Endothelial cell of umbilical vein (primary cell): ENCODE data around the gene CEP78. TPM values are rescaled to one million over a fixed set of nuclear protein-coding genes. Genes with fewer than 3 reads are reported as not detected.

Source experiments
- BruUV-seq: library from RNA; stranded (reverse); fragments of 400-500 nt; replicated peaks from 2 replicates; lab custom pipeline; 2021; lab: Mats Ljungman, UMichigan
- CTCF ChIA-PET: fragments of 300-600, 350-600 bp; sonication (Branson Sonifier 250); formaldehyde crosslinking; loops from one replicate; lab custom pipeline; 2021; ENCODE audit warnings: antibody characterized with exemption, inconsistent platforms; lab: Charles Lee
- POLR2A ChIA-PET: fragments of 300-600, 350-600 bp; sonication (Branson Sonifier 250); formaldehyde crosslinking; loops from one replicate; lab custom pipeline; 2021; ENCODE audit warnings: antibody characterized with exemption, inconsistent platforms; lab: Charles Lee
- DNase-seq: peaks from one replicate; pipeline ENCODE4 v3.0.0-alpha.2; 2011; ENCODE audit warnings: low read depth, low spot score
- FAIRE-seq: peaks from 2 replicates; lab custom pipeline; 2011; peaks lifted over from hg19 to GRCh38; lab: Jason Lieb, UNC
- H2AFZ ChIP-seq: 2 replicates; pipeline ENCODE4 v1.6.0; 2012; ENCODE audit warnings: low read depth, low read length, control low read depth, inconsistent platforms
- H3K27ac ChIP-seq: 2 replicates; pipeline ENCODE4 v1.5.1; 2011; ENCODE audit warnings: low read depth, mild to moderate bottlenecking, control low read depth, low read length, moderate library complexity; ENCODE audit not compliant: insufficient read depth
- H3K27me3 ChIP-seq, 2 experiments: 2 replicates each; pipeline versions ENCODE4 v1.6.0 to v1.6.1; 2011; ENCODE audit warnings: low read length in 2 of 2, mixed read lengths in 1 of 2; ENCODE audit not compliant: control insufficient read depth in 2 of 2, insufficient read depth in 2 of 2
- H3K36me3 ChIP-seq, 2 experiments: 2 replicates in 1 of 2; 3 replicates in 1 of 2; pipeline ENCODE4 v1.5.1; 2011; ENCODE audit warnings: low read length in 2 of 2, mild to moderate bottlenecking in 1 of 2, moderate library complexity in 1 of 2; ENCODE audit not compliant: control insufficient read depth in 2 of 2, insufficient read depth in 2 of 2; ENCODE audit errors: extremely low read depth in 1 of 2
- H3K4me1 ChIP-seq: 3 replicates; pipeline ENCODE4 v1.5.1; 2011; ENCODE audit warnings: mild to moderate bottlenecking, low read length; ENCODE audit not compliant: control insufficient read depth, insufficient read depth; ENCODE audit errors: extremely low read depth
- H3K4me2 ChIP-seq: 2 replicates; pipeline ENCODE4 v1.6.1; 2011; ENCODE audit warnings: low read length, control low read depth, mixed read lengths; ENCODE audit not compliant: insufficient read depth
- H3K4me3 ChIP-seq, 3 experiments: fragments of 200-600 bp in 1 of 3; sonication (generic), shearing (Covaris generic) in 1 of 3; replicated peaks in 1 of 3; 2 replicates each; pipeline ENCODE4 v1.5.1; 2011 to 2016; ENCODE audit warnings: control low read depth in 3 of 3, low read length in 3 of 3, mild to moderate bottlenecking in 2 of 3, inconsistent platforms in 1 of 3, low read depth in 1 of 3, moderate library complexity in 1 of 3; ENCODE audit not compliant: insufficient read depth in 1 of 3
- H3K79me2 ChIP-seq: 2 replicates; pipeline ENCODE4 v1.6.0; 2012; ENCODE audit warnings: low read length, inconsistent platforms; ENCODE audit not compliant: control insufficient read depth, insufficient read depth
- H3K9ac ChIP-seq: replicated peaks from 2 replicates; pipeline ENCODE3; 2011; ENCODE audit warnings: low read length, control low read depth; ENCODE audit not compliant: insufficient read depth; ENCODE audit errors: extremely low read depth
- H3K9me1 ChIP-seq: replicated peaks from 3 replicates; pipeline ENCODE4 v1.6.0; 2011; ENCODE audit warnings: mild to moderate bottlenecking, low read length; ENCODE audit not compliant: control insufficient read depth, insufficient read depth; ENCODE audit errors: extremely low read depth
- H3K9me3 ChIP-seq: replicated peaks from 2 replicates; pipeline ENCODE4 v1.5.1; 2012; ENCODE audit warnings: low read length, inconsistent platforms; ENCODE audit not compliant: control insufficient read depth, insufficient read depth
- H4K20me1 ChIP-seq: replicated peaks from 2 replicates; pipeline ENCODE3; 2011; ENCODE audit warnings: mild to moderate bottlenecking, low read length; ENCODE audit not compliant: control insufficient read depth, insufficient read depth; ENCODE audit errors: extremely low read depth
- CTCF ChIP-seq, 2 donors: IDR thresholded peaks; 1 replicate in 1 of 2; 2 replicates in 1 of 2; pipeline ENCODE4 v1.5.1; 2011; ENCODE audit warnings: low read length in 2 of 2, mild to moderate bottlenecking in 2 of 2, moderate library complexity in 2 of 2, control low read depth in 1 of 2, inconsistent platforms in 1 of 2, low read depth in 1 of 2; ENCODE audit not compliant: insufficient read depth in 1 of 2; ENCODE audit errors: extremely low read depth in 1 of 2
- EZH2 ChIP-seq: IDR thresholded peaks from 2 replicates; pipeline ENCODE4 v1.6.1; 2012; ENCODE audit warnings: borderline replicate concordance, low read depth, mild to moderate bottlenecking, moderate library complexity, low read length, inconsistent platforms; ENCODE audit not compliant: severe bottlenecking
- FOS ChIP-seq: IDR thresholded peaks from 2 replicates; pipeline ENCODE4 v1.6.1; 2011; ENCODE audit warnings: mild to moderate bottlenecking, low read length, moderate library complexity, borderline replicate concordance; ENCODE audit not compliant: insufficient read depth
- GATA2 ChIP-seq: IDR thresholded peaks from 2 replicates; pipeline ENCODE4 v1.7.0; 2011; ENCODE audit warnings: low read depth, mild to moderate bottlenecking, moderate library complexity, mixed read lengths, low read length; ENCODE audit not compliant: insufficient read length, insufficient read depth
- JUN ChIP-seq: IDR thresholded peaks from 2 replicates; pipeline ENCODE4 v1.6.1; 2011; ENCODE audit warnings: borderline replicate concordance, low read depth; ENCODE audit not compliant: insufficient read length, insufficient read depth
- MAX ChIP-seq: IDR thresholded peaks from 2 replicates; pipeline ENCODE4 v1.6.1; 2011; ENCODE audit not compliant: insufficient read depth, insufficient read length
- MYC ChIP-seq: IDR thresholded peaks from one replicate; pipeline ENCODE4 v1.6.1; 2011; ENCODE audit warnings: mild to moderate bottlenecking, low read depth, low read length
- POLR2A ChIP-seq: IDR thresholded peaks from 2 replicates; pipeline ENCODE4 v1.6.1; 2012; ENCODE audit warnings: low read depth, mild to moderate bottlenecking, control low read depth, low read length
- POLR2AphosphoS5 ChIP-seq: IDR thresholded peaks from 2 replicates; pipeline ENCODE4 v1.6.1; 2012; ENCODE audit warnings: low read depth, mild to moderate bottlenecking, control low read depth, low read length, moderate library complexity; ENCODE audit not compliant: insufficient read depth
- dilution Hi-C: fragments of 300-500 bp; cut with MboI; formaldehyde crosslinking; loops from one replicate; pipeline ENCODE4 v1.15.0; 2019; ENCODE audit warnings: low sequenced_read_pairs; ENCODE audit not compliant: extremely low pct_ligation_motif_present
- intact Hi-C: fragments of 100-400 bp; cut with micrococcal nuclease; formaldehyde crosslinking; loops from one replicate; pipeline ENCODE4 v1.10.0; 2022
- polyA plus RNA-seq, 4 experiments: library from polyadenylated mRNA; depleted of rRNA in 3 of 4; stranded (reverse) in 3 of 4; unstranded in 1 of 4; fragments of >200 nt; gene quantifications; 2 replicates each; pipeline versions ENCODE4 v1.2.1 to v1.2.3, GENCODE V29; 2011 to 2012; ENCODE audit warnings: missing spikeins in 1 of 4
- total RNA-seq: library from RNA; stranded (reverse); gene quantifications from 2 replicates; pipeline ENCODE4 v1.2.3, GENCODE V29; 2021

Gene CEP78
- total and polyA plus RNA-seq, 2 donors (not counting 3 experiments of a cell fraction or from before 2014, with no cell fraction given) = 6.5 to 35.9 TPM

- POLR2A ChIA-PET = no interaction called here
- no peak overlapping the region for H3K27ac ChIP-seq
These were observed 1.1 kb upstream of the CEP78 start for GRCh38 chr9:78234810-78235209.

More at GRCh38 chr9:78234810-78235209, 1.1 kb upstream of the CEP78 start:
- intact Hi-C loops = loop anchor here (10.0 kb wide), 1 partner anchor 720 kb away; no protein-coding TSS in a partner anchor
- Histone ChIP-seq H3K4me1 (peaks cover 6% of the 10 kb centered on the region), H2AFZ (no peak overlapping the region), H3K9ac (no peak overlapping the region), H3K4me2 (peak overlapping the region; percentile 86), H3K9me1 (no peaks in the 10 kb centered on the region), H3K79me2 (peaks cover 15% of the 10 kb centered on the region), H3K27me3 (no peaks in the 10 kb centered on the region), H3K9me3 (no peaks in the 10 kb centered on the region), H3K4me3 (peak overlapping the region in 2 of 3 experiments; percentile 72 to 78), H3K36me3 (no peaks in the 10 kb centered on the region), H4K20me1 (no peaks in the 10 kb centered on the region)
- FAIRE-seq (no peak), DNase-seq (no peak)
- dilution Hi-C loops = no loop called here
- CTCF ChIA-PET = interaction anchor here (1.3 to 3.6 kb wide), 2 partner anchors 200 to 258 kb away, joined by 3 to 9 read pairs; no protein-coding TSS in a partner anchor
- TF ChIP-seq MAX (no peak), EZH2 (no peak), FOS (no peak), JUN (no peak), POLR2A (no peak), POLR2AphosphoS5 (no peak), CTCF (IDR thresholded peaks at IDR 0.05; ENCODE audit: extremely low read depth in 1 of 2, insufficient read depth in 1 of 2, low read depth in 1 of 2, low read length in 2 of 2) (no peak), MYC (no peak), GATA2 (no peak)
- BruUV-seq = no TSS peak
